OCI-LY1 (cell line): ENCODE data around the gene GATAD1.

Source experiments
- H2AFZ ChIP-seq: fragments of 200-600 bp; sonication (generic), shearing (Covaris generic); 2 replicates; pipeline ENCODE4 v1.6.0; 2014; ENCODE audit warnings: antibody characterized with exemption, mild to moderate bottlenecking, low read length
- H3F3A ChIP-seq: fragments of 200-600 bp; sonication (generic), shearing (Covaris generic); 2 replicates; pipeline ENCODE4 v1.6.0; 2014; ENCODE audit warnings: mild to moderate bottlenecking, antibody characterized with exemption, low read length, moderate library complexity; ENCODE audit not compliant: insufficient read depth
- H3K27ac ChIP-seq: fragments of 200-600 bp; sonication (generic); 2 replicates; pipeline ENCODE4 v1.5.1; 2014; ENCODE audit warnings: low read length, mixed run types, mild to moderate bottlenecking, low read depth; ENCODE audit not compliant: poor library complexity, severe bottlenecking
- H3K27me3 ChIP-seq: fragments of 200-600 bp; sonication (generic); 2 replicates; pipeline ENCODE4 v1.6.0; 2014; ENCODE audit warnings: antibody characterized with exemption, mild to moderate bottlenecking, low read length, moderate library complexity; ENCODE audit not compliant: insufficient read depth
- H3K36me3 ChIP-seq: fragments of 200-600 bp; sonication (generic); 2 replicates; pipeline ENCODE4 v1.6.1; 2014; ENCODE audit warnings: mild to moderate bottlenecking, antibody characterized with exemption, low read length, moderate library complexity, mixed read lengths; ENCODE audit not compliant: insufficient read depth
- H3K4me1 ChIP-seq: fragments of 200-600 bp; sonication (generic); 2 replicates; pipeline ENCODE4 v1.5.1; 2014; ENCODE audit warnings: mild to moderate bottlenecking, low read length, moderate library complexity; ENCODE audit not compliant: insufficient read depth, severe bottlenecking
- H3K4me2 ChIP-seq: fragments of 200-600 bp; sonication (generic), shearing (Covaris generic); 2 replicates; pipeline ENCODE4 v1.6.1; 2014; ENCODE audit warnings: low read length
- H3K4me3 ChIP-seq: fragments of 200-600 bp; sonication (generic); 2 replicates; pipeline ENCODE4 v1.5.1; 2014; ENCODE audit warnings: low read length, low read depth, mild to moderate bottlenecking, mixed read lengths; ENCODE audit not compliant: poor library complexity, severe bottlenecking
- H3K79me2 ChIP-seq: fragments of 200-600 bp; shearing (Covaris generic); 2 replicates; pipeline ENCODE4 v1.6.1; 2016; ENCODE audit warnings: mixed run types, low read length, mixed read lengths; ENCODE audit not compliant: insufficient read depth
- H3K9ac ChIP-seq: fragments of 200-600 bp; sonication (generic), shearing (Covaris generic); 2 replicates; pipeline ENCODE4 v1.6.1; 2014; ENCODE audit warnings: mild to moderate bottlenecking, low read length, mixed read lengths
- H3K9me2 ChIP-seq: fragments of 200-600 bp; sonication (generic), shearing (Covaris generic); 2 replicates; pipeline ENCODE4 v1.6.1; 2014; ENCODE audit warnings: low read depth, mild to moderate bottlenecking, low read length, mixed read lengths
- H3K9me3 ChIP-seq: fragments of 200-600 bp; shearing (Covaris generic); 2 replicates; pipeline ENCODE4 v1.6.1; 2014; ENCODE audit warnings: low read length, mixed read lengths
- H4K20me1 ChIP-seq: fragments of 200-600 bp; sonication (generic), shearing (Covaris generic); 2 replicates; pipeline ENCODE4 v1.6.0; 2016; ENCODE audit warnings: mild to moderate bottlenecking, low read length; ENCODE audit not compliant: insufficient read depth
- CTCF ChIP-seq: fragments of 200-600 bp; sonication (generic), shearing (Covaris generic); IDR thresholded peaks from 2 replicates; pipeline ENCODE4 v1.5.1; 2017; ENCODE audit warnings: mild to moderate bottlenecking, antibody characterized with exemption, low read length, moderate library complexity, mixed read lengths
- EZH2 ChIP-seq: fragments of 200-600 bp; sonication (generic), shearing (Covaris generic); IDR thresholded peaks from 2 replicates; pipeline ENCODE4 v1.8.0; 2017; ENCODE audit warnings: borderline replicate concordance, mixed run types, mild to moderate bottlenecking, antibody characterized with exemption, low read length, moderate library complexity, mixed read lengths

Gene GATAD1

GRCh38 chr7:92489634-92490033 is 42.4 kb downstream of the GATAD1 start:
- no peaks in the 10 kb centered on the region for H3K9me3 ChIP-seq
- H2AFZ ChIP-seq, result no peak overlapping the region
- no peak overlapping the region for H3K9ac ChIP-seq
- no peaks in the 10 kb centered on the region for H3K79me2 ChIP-seq
- H3K4me3 ChIP-seq, result no peak overlapping the region
- H3K4me1 ChIP-seq, result no peaks in the 10 kb centered on the region
- H4K20me1 ChIP-seq, result no peaks in the 10 kb centered on the region
- H3K9me2 ChIP-seq, result no peaks in the 10 kb centered on the region
- H3F3A ChIP-seq, result no peaks in the 10 kb centered on the region
- H3K4me2 ChIP-seq, result no peak overlapping the region
- no peak overlapping the region for H3K27ac ChIP-seq
- TF ChIP-seq EZH2 (no peak), CTCF (no peak)
- H3K36me3 ChIP-seq, result peaks cover 90% of the 10 kb centered on the region
- no peaks in the 10 kb centered on the region for H3K27me3 ChIP-seq

- Histone ChIP-seq H3K36me3 (peaks cover 69% of the 10 kb centered on the region), H3K9me3 (no peaks in the 10 kb centered on the region), H3K27ac (no peak overlapping the region), H4K20me1 (no peaks in the 10 kb centered on the region), H3K79me2 (no peaks in the 10 kb centered on the region), H3K4me2 (no peak overlapping the region), H3K27me3 (no peaks in the 10 kb centered on the region), H3K9ac (no peak overlapping the region), H3K9me2 (no peaks in the 10 kb centered on the region), H3K4me1 (no peaks in the 10 kb centered on the region), H2AFZ (no peak overlapping the region), H3K4me3 (no peak overlapping the region), H3F3A (no peaks in the 10 kb centered on the region)
- no peak for TF ChIP-seq EZH2
Measured at GRCh38 chr7:92496876-92497275, 49.6 kb downstream of the GATAD1 start.

- no peaks in the 10 kb centered on the region for H3K27me3 ChIP-seq
- no peaks in the 10 kb centered on the region for H3F3A ChIP-seq
- H4K20me1 ChIP-seq, result no peaks in the 10 kb centered on the region
- H3K9ac ChIP-seq, result no peak overlapping the region
- H2AFZ ChIP-seq, result no peak overlapping the region
- H3K4me1 ChIP-seq, result no peaks in the 10 kb centered on the region
- no peaks in the 10 kb centered on the region for H3K9me3 ChIP-seq
- no peak overlapping the region for H3K4me2 ChIP-seq
- no peaks in the 10 kb centered on the region for H3K79me2 ChIP-seq
- no peak for TF ChIP-seq CTCF
- no peak for TF ChIP-seq EZH2
- peaks cover 64% of the 10 kb centered on the region for H3K36me3 ChIP-seq
- H3K27ac ChIP-seq, result no peak overlapping the region
- no peak overlapping the region for H3K4me3 ChIP-seq
- H3K9me2 ChIP-seq, result no peaks in the 10 kb centered on the region
Measured at GRCh38 chr7:92498557-92498956, 51.3 kb downstream of the GATAD1 start.

GRCh38 chr7:92503767-92504166 is 56.5 kb downstream of the GATAD1 start:
- Histone ChIP-seq H2AFZ (no peak overlapping the region), H3K9me3 (no peaks in the 10 kb centered on the region), H3F3A (no peaks in the 10 kb centered on the region), H3K79me2 (no peaks in the 10 kb centered on the region), H3K27me3 (no peaks in the 10 kb centered on the region), H3K36me3 (peaks cover 70% of the 10 kb centered on the region), H3K27ac (no peak overlapping the region), H3K4me1 (no peaks in the 10 kb centered on the region), H3K9me2 (no peaks in the 10 kb centered on the region), H3K9ac (no peak overlapping the region), H3K4me2 (no peak overlapping the region), H4K20me1 (no peaks in the 10 kb centered on the region), H3K4me3 (no peak overlapping the region)
- no peak for TF ChIP-seq EZH2
- no peak for TF ChIP-seq CTCF
